RPMI7951 (cell line): ENCODE results near the gene CMTM4. TPM values are rescaled to one million over a fixed set of nuclear protein-coding genes. Genes with fewer than 3 reads are reported as not detected.
"Not testable (repeated sequence)": the region's sequence is repeated elsewhere in the genome, so short reads cannot be mapped to it uniquely, and the experiment has no call there.

Experiments used
- DNase-seq: peaks from one replicate; pipeline ENCODE4 v3.0.0-alpha.2; 2012; ENCODE audit warnings: low read depth
- total RNA-seq: library from RNA; depleted of rRNA; stranded (reverse); fragments of >200 nt; shearing (Covaris generic); gene quantifications from 2 replicates; pipeline ENCODE4 v1.2.3, GENCODE V29; 2014

Gene CMTM4
- total RNA-seq, 1 experiment from 2014 or later = 20.5 TPM

- no peak for DNase-seq
These were observed 22.9 kb downstream of the CMTM4 start for GRCh38 chr16:66673691-66674090.

GRCh38 chr16:66670691-66671388 is 25.7 kb downstream of the CMTM4 start:
- no peak for DNase-seq

GRCh38 chr16:66668777-66669444 is 27.6 kb downstream of the CMTM4 start:
- no peak for DNase-seq

GRCh38 chr16:66667944-66668343 is 28.6 kb downstream of the CMTM4 start:
- DNase-seq = no peak

- peak; percentile 47 for DNase-seq
These were observed 33.9 kb downstream of the CMTM4 start for GRCh38 chr16:66662445-66663194.

GRCh38 chr16:66661671-66662346 is 34.7 kb downstream of the CMTM4 start:
- not testable (repeated sequence) for DNase-seq

GRCh38 chr16:66661210-66661560 is 35.4 kb downstream of the CMTM4 start:
- no peak for DNase-seq

GRCh38 chr16:66660422-66661209 is 35.9 kb downstream of the CMTM4 start:
- peak; percentile 89 for DNase-seq

GRCh38 chr16:66658860-66659190 is 37.7 kb downstream of the CMTM4 start:
- DNase-seq = no peak

- no peak for DNase-seq
These were observed 38.2 kb downstream of the CMTM4 start for GRCh38 chr16:66658143-66658859.

GRCh38 chr16:66656547-66656946 is 40.0 kb downstream of the CMTM4 start:
- no peak for DNase-seq

- DNase-seq = no peak
These were observed 42.8 kb downstream of the CMTM4 start for GRCh38 chr16:66653581-66654350.

- DNase-seq = peak; percentile 27
These were observed 43.7 kb downstream of the CMTM4 start for GRCh38 chr16:66652661-66653360.

- no peak for DNase-seq
These were observed 44.6 kb downstream of the CMTM4 start for GRCh38 chr16:66651965-66652364.

GRCh38 chr16:66651474-66651765 is 45.1 kb downstream of the CMTM4 start:
- DNase-seq = peak; percentile 11

GRCh38 chr16:66650707-66651473 is 45.7 kb downstream of the CMTM4 start:
- DNase-seq = peak; percentile 82

GRCh38 chr16:66649636-66650205 is 46.8 kb downstream of the CMTM4 start:
- no peak for DNase-seq

GRCh38 chr16:66649167-66649566 is 47.4 kb downstream of the CMTM4 start:
- DNase-seq = no peak

- no peak for DNase-seq
These were observed 48.7 kb downstream of the CMTM4 start for GRCh38 chr16:66647866-66648265.
